ENCODE data around the gene FOXL2. TPM values are rescaled to one million over a fixed set of nuclear protein-coding genes. Genes with fewer than 3 reads are reported as not detected.

The FOXL2 gene
- total RNA-seq, 1 donor from 2014 or later, result 4.5 TPM

DNA sequence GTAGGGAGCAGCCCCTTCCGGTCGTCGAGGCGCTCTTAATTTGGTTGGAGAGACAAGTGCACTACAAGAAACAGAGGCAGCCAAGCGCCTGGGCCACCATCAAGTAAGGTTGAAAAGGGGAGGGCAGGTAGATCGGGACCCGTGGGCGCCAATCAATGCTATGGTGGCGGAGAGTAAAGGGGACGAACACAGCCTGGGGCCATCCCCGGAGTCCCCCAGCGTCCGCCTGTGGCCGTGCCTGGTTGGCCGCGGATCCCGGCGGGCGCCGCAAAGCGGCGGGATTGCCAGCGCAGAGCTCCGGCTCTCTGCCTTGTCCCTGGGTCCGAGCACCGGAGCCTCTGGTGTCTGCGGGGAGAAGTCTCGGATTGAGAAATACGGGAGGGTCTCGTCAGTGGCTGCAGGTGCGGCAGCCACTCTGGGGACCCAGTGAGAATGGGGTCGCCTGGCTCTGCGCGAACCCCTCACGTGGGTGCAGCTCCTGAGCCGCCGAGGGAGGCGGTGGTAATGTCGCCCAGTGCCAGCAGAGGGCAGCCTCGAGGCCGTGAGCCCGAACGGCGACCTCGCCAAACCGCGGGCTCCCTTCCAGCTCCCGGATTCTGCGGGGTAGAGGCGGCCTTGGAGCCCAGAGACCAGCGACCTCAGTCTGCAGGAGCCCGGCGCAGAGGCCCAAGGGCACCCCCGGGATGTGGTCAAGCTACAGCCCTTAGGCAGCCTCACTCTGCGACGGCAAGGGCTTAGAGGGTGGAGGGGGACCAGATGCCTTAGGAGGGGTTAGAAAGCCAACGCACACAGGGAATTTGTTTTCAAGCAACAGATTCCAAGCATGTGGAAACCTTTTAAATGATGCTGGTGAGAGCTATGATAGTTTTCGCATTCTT, 10.8 kb downstream of the FOXL2 start:
- TF ChIP-seq, protein P1, sequence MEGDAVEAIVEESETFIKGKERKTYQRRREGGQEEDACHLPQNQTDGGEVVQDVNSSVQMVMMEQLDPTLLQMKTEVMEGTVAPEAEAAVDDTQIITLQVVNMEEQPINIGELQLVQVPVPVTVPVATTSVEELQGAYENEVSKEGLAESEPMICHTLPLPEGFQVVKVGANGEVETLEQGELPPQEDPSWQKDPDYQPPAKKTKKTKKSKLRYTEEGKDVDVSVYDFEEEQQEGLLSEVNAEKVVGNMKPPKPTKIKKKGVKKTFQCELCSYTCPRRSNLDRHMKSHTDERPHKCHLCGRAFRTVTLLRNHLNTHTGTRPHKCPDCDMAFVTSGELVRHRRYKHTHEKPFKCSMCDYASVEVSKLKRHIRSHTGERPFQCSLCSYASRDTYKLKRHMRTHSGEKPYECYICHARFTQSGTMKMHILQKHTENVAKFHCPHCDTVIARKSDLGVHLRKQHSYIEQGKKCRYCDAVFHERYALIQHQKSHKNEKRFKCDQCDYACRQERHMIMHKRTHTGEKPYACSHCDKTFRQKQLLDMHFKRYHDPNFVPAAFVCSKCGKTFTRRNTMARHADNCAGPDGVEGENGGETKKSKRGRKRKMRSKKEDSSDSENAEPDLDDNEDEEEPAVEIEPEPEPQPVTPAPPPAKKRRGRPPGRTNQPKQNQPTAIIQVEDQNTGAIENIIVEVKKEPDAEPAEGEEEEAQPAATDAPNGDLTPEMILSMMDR (IDR thresholded peaks at IDR 0.05; ENCODE audit: insufficient read depth, low read depth, low read length), result peak; percentile 55
- no peak for TF ChIP-seq EZH2 (IDR thresholded peaks at IDR 0.05; ENCODE audit: insufficient read depth, low read length)
- H3K4me1 Mint-ChIP-seq (ENCODE audit: low read depth, unreplicated experiment), result peaks cover 5% of the 10 kb centered on the region
- no peaks in the 10 kb centered on the region for H3K36me3 Mint-ChIP-seq (ENCODE audit: low read depth, unreplicated experiment)
- no peak overlapping the region for H3K27ac ChIP-seq (ENCODE audit: low read depth, low read length)
- H3K4me2 ChIP-seq (ENCODE audit: low read length), result peak overlapping the region; percentile 85
- peak overlapping the region; percentile 38 for H3K4me3 ChIP-seq (ENCODE audit: insufficient read depth, low read depth, low read length)
- H2AFZ ChIP-seq (ENCODE audit: low read depth, low read length), result peak overlapping the region; percentile 70
- peaks cover 28% of the 10 kb centered on the region for H4K20me1 ChIP-seq (ENCODE audit: insufficient read depth, low read length)
- H3K4me1 ChIP-seq (ENCODE audit: insufficient read depth, low read length), result peaks cover 3% of the 10 kb centered on the region
- H3K9ac ChIP-seq (ENCODE audit: low read length), result peak overlapping the region; percentile 10
- H3K27ac Mint-ChIP-seq (ENCODE audit: unreplicated experiment), result no peak overlapping the region
- DNase-seq (ENCODE audit: low read depth), result peak; percentile 8
- peak overlapping the region; percentile 75 for H3K4me3 Mint-ChIP-seq (ENCODE audit: unreplicated experiment)
- H3K27me3 ChIP-seq (ENCODE audit: insufficient read depth, low read length), result peaks cover 59% of the 10 kb centered on the region
- H3K79me2 ChIP-seq (ENCODE audit: insufficient read depth, low read length), result no peaks in the 10 kb centered on the region
- H3K9me3 ChIP-seq (ENCODE audit: insufficient read depth, low read depth, low read length), result peaks cover 3% of the 10 kb centered on the region
- no peaks in the 10 kb centered on the region for H3K36me3 ChIP-seq (ENCODE audit: insufficient read depth, low read length)
- H3K27me3 Mint-ChIP-seq (ENCODE audit: low read depth, unreplicated experiment), result peaks cover 72% of the 10 kb centered on the region
- no peak for FAIRE-seq
- peaks cover 7% of the 10 kb centered on the region for H3K9me3 Mint-ChIP-seq (ENCODE audit: unreplicated experiment)

DNA sequence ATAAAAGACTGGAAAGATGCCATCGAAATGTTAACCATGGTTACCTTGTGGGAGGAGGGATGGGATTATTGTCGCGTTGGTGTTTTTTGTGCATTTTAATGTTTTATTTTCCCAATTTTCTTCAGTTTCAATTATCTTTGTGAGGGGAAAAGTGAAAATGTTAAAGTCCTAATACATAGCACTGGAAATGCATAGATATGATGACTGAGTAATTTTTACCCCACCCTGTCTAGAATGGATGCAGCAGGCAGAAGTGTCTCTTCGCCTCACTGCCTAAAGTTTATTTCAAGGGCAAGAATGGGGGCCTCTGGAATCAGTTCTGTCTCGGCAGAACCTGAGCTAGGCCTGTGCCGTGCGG, 11.5 kb downstream of the FOXL2 start:
- peaks cover 3% of the 10 kb centered on the region for H3K4me1 ChIP-seq (ENCODE audit: insufficient read depth, low read length)
- Mint-ChIP-seq H3K27me3 (ENCODE audit: low read depth, unreplicated experiment) (peaks cover 68% of the 10 kb centered on the region), H3K4me1 (ENCODE audit: low read depth, unreplicated experiment) (peaks cover 8% of the 10 kb centered on the region), H3K9me3 (ENCODE audit: unreplicated experiment) (peaks cover 7% of the 10 kb centered on the region), H3K27ac (ENCODE audit: unreplicated experiment) (no peak overlapping the region), H3K36me3 (ENCODE audit: low read depth, unreplicated experiment) (no peaks in the 10 kb centered on the region), H3K4me3 (ENCODE audit: unreplicated experiment) (peak overlapping the region; percentile 75)
- peak overlapping the region; percentile 85 for H3K4me2 ChIP-seq (ENCODE audit: low read length)
- peak overlapping the region; percentile 10 for H3K9ac ChIP-seq (ENCODE audit: low read length)
- peaks cover 23% of the 10 kb centered on the region for H4K20me1 ChIP-seq (ENCODE audit: insufficient read depth, low read length)
- no peaks in the 10 kb centered on the region for H3K79me2 ChIP-seq (ENCODE audit: insufficient read depth, low read length)
- TF ChIP-seq, protein P1 (IDR thresholded peaks at IDR 0.05; ENCODE audit: insufficient read depth, low read depth, low read length), result no peak
- no peak for TF ChIP-seq EZH2 (IDR thresholded peaks at IDR 0.05; ENCODE audit: insufficient read depth, low read length)
- no peak overlapping the region for H3K27ac ChIP-seq (ENCODE audit: low read depth, low read length)
- no peak for FAIRE-seq
- peaks cover 3% of the 10 kb centered on the region for H3K9me3 ChIP-seq (ENCODE audit: insufficient read depth, low read depth, low read length)
- H3K36me3 ChIP-seq (ENCODE audit: insufficient read depth, low read length), result no peaks in the 10 kb centered on the region
- peak overlapping the region; percentile 38 for H3K4me3 ChIP-seq (ENCODE audit: insufficient read depth, low read depth, low read length)
- peak overlapping the region; percentile 70 for H2AFZ ChIP-seq (ENCODE audit: low read depth, low read length)
- H3K27me3 ChIP-seq (ENCODE audit: insufficient read depth, low read length), result peaks cover 53% of the 10 kb centered on the region
- no peak for DNase-seq (ENCODE audit: low read depth)

Data from astrocyte (in vitro differentiated cells and primary cell).